ENCODE data around the gene GFER.

Gene GFER

GRCh38 chr16:2019518-2019920 lies 35.5 kb downstream of the GFER start, which contains the start of gene NPW:
NPW (plus strand) TSS chr16:2019785.
- Mint-ChIP-seq H3K27me3 (ENCODE audit: low read depth) (peaks cover 30% of the 10 kb centered on the region), H3K27ac (peak within 1 kb of the TSS in 2 of 3 experiments; percentile 49), H3K4me1 (peaks cover 18% of the 10 kb centered on the region), H3K36me3 (ENCODE audit: low read depth) (no peaks in the 10 kb centered on the region), H3K4me3 (peak within 1 kb of the TSS; percentile 79 to 84 (median 80)), H3K9me3 (no peaks in the 10 kb centered on the region)
- no peak for TF ChIP-seq CTCF (IDR thresholded peaks at IDR 0.05; ENCODE audit: unreplicated experiment in 3 of 3)

GRCh38 chr16:2019921-2020831 lies 36.2 kb downstream of the GFER start:
- Mint-ChIP-seq H3K27ac (peak overlapping the region in 2 of 3 experiments; percentile 49), H3K36me3 (ENCODE audit: low read depth) (no peaks in the 10 kb centered on the region), H3K4me3 (peak overlapping the region; percentile 79 to 84 (median 80)), H3K27me3 (ENCODE audit: low read depth) (peaks cover 30% of the 10 kb centered on the region), H3K9me3 (no peaks in the 10 kb centered on the region), H3K4me1 (peaks cover 19% of the 10 kb centered on the region)
- TF ChIP-seq CTCF (IDR thresholded peaks at IDR 0.05; ENCODE audit: unreplicated experiment in 3 of 3), result no peak

DNA sequence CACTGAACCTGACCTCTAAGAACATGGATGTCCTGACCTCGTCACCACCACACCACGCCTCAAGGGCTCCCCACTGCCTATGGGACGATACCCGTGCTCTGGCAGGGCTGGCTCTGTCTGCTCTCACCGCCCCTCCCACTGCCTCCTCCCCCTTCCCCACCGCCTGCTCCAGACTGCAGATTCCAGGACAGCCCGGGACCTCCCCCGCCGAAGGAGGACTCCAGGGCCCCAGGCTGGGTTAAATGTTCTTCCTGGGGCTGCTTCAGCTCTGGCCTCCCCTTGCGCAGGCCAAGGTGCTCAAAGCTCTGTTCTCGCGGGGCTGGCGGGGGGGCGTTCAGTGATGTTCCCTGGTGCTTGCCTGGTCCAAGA lies 38.7 kb downstream of the GFER start:
- no peak for TF ChIP-seq CTCF (IDR thresholded peaks at IDR 0.05; ENCODE audit: unreplicated experiment in 3 of 3)
- Mint-ChIP-seq H3K9me3 (no peaks in the 10 kb centered on the region), H3K4me3 (peak overlapping the region; percentile 80 to 85 (median 80)), H3K27ac (peak overlapping the region; percentile 91 to 97 (median 91)), H3K36me3 (ENCODE audit: low read depth) (no peaks in the 10 kb centered on the region), H3K4me1 (peaks cover 22% of the 10 kb centered on the region), H3K27me3 (ENCODE audit: low read depth) (peaks cover 30% of the 10 kb centered on the region)

DNA sequence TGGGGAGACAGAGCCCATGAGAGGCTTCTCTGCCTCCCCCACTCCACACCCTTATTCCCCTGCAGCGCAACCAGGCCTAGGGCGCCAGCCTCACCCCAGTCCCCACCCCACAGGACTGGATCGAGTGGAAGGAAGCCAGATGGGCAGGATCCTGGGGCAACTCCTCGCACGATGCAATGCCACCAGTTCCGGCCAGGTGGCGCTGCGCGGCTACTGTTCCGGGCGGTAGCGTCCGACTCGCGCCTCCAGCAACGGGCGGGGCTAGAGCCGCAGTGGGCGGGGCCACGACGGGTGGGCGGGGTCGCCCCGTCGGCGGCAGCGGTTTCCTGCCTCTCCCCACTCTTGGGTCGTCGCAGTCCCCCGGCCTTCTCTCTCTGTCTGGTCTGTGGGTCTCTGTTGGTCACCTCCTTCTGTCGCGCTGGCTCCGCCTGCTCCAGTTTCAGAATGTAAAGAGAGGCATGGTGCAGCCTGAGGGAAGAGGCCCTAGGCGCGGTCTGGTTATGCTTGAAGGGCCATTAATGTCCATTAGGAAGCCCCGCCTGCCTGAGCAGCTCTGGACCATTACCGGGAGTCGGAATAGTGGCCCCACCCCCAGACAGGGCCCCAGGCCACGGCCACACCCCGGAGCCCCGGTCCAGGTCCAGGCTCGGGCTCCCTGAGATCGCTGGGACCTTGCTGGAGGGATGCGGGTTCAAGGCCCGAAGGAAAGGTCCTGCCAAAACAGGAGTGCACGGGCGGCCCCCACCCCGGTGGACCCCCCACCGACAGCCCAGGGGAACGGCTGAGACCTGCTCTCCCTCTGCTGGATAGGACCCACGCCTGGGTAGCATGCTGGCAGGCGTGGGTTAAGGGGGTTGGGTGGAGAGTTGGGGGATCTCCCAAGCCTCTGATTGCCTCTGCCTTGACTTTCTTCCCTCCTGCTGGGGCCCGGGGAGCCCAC lies 39.4 kb downstream of the GFER start:
- peaks cover 24% of the 10 kb centered on the region for H3K4me1 Mint-ChIP-seq
- no peaks in the 10 kb centered on the region for H3K9me3 Mint-ChIP-seq
- H3K27me3 Mint-ChIP-seq (ENCODE audit: low read depth), result peaks cover 26% of the 10 kb centered on the region
- peak overlapping the region; percentile 80 to 85 (median 80) for H3K4me3 Mint-ChIP-seq
- peak; percentile 95 to 98 (median 98) for TF ChIP-seq CTCF (IDR thresholded peaks at IDR 0.05; ENCODE audit: unreplicated experiment in 3 of 3)
- H3K36me3 Mint-ChIP-seq (ENCODE audit: low read depth), result no peaks in the 10 kb centered on the region
- H3K27ac Mint-ChIP-seq, result peak overlapping the region; percentile 91 to 97 (median 91)

GRCh38 chr16:2024032-2024420 lies 40.0 kb downstream of the GFER start:
- Mint-ChIP-seq H3K4me3 (peak overlapping the region; percentile 65 to 77 (median 73)), H3K27me3 (ENCODE audit: low read depth) (peaks cover 22% of the 10 kb centered on the region), H3K4me1 (peaks cover 24% of the 10 kb centered on the region), H3K36me3 (ENCODE audit: low read depth) (peaks cover 3% of the 10 kb centered on the region), H3K27ac (peak overlapping the region; percentile 90 to 97 (median 95)), H3K9me3 (no peaks in the 10 kb centered on the region)
- no peak for TF ChIP-seq CTCF (IDR thresholded peaks at IDR 0.05; ENCODE audit: unreplicated experiment in 3 of 3)
